ENCODE measurements around the gene GAL3ST1.

- no peak for TF ChIP-seq CTCF (IDR thresholded peaks at IDR 0.05)
- no peak for TF ChIP-seq POLR2AphosphoS5 (IDR thresholded peaks at IDR 0.05; ENCODE audit: low read depth, low read length)
- no peak for TF ChIP-seq USF1 (IDR thresholded peaks at IDR 0.05; ENCODE audit: borderline replicate concordance, low read depth)
- TF ChIP-seq TCF12 (IDR thresholded peaks at IDR 0.05) = no peak
- TF ChIP-seq YY1 (IDR thresholded peaks at IDR 0.05; ENCODE audit: low read depth) = no peak
- no peak for TF ChIP-seq EZH2phosphoT487 (IDR thresholded peaks at IDR 0.05; ENCODE audit: borderline replicate concordance, low read depth)
- no peak for TF ChIP-seq RFX5 (IDR thresholded peaks at IDR 0.05; ENCODE audit: low read length)
- no peak for TF ChIP-seq EP300 (IDR thresholded peaks at IDR 0.05; ENCODE audit: borderline replicate concordance in 1 of 2, low read depth in 1 of 2, low read length in 1 of 2)
- TF ChIP-seq USF2 (IDR thresholded peaks at IDR 0.05; ENCODE audit: borderline replicate concordance, low read depth, low read length) = no peak
- no peak for TF ChIP-seq TAF1 (IDR thresholded peaks at IDR 0.05; ENCODE audit: borderline replicate concordance, low read depth, low read length)
- no peak for TF ChIP-seq JUND (IDR thresholded peaks at IDR 0.05)
These were observed 821 bp downstream of the GAL3ST1 start for GRCh38 chr22:30573594-30574094.
